Ovary (tissue), 9 donors: ENCODE data around the gene PCGF1. TPM values are rescaled to one million over a fixed set of nuclear protein-coding genes. Genes with fewer than 3 reads are reported as not detected.

Experiments used
- DNase-seq, 5 donors: peaks; one replicate each; pipeline ENCODE4 v3.0.0-alpha.2; 2019 to 2020
- H3K27ac ChIP-seq, 2 donors: fragments of 200-600 bp; one replicate each; pipeline versions ENCODE4 v1.5.1 to v1.8.0; 2019 to 2022
- H3K27me3 ChIP-seq: fragments of 200-600 bp; one replicate; pipeline ENCODE4 v1.8.0; 2022
- H3K36me3 ChIP-seq: fragments of 200-600 bp; sonication (generic); one replicate; pipeline ENCODE4 v1.5.1; 2019
- H3K4me1 ChIP-seq: one replicate; pipeline ENCODE4 v1.8.1; 2013; ENCODE audit warnings: mild to moderate bottlenecking, moderate library complexity; ENCODE audit not compliant: insufficient read depth
- H3K4me3 ChIP-seq: fragments of 200-600 bp; sonication (generic); one replicate; pipeline ENCODE4 v1.5.1; 2017
- H3K9me3 ChIP-seq, 2 donors: fragments of 200-600 bp in 1 of 2; sonication (generic) in 1 of 2; one replicate each; pipeline versions ENCODE4 v1.5.1 to v1.8.1; 2013 to 2019; ENCODE audit warnings: mild to moderate bottlenecking in 1 of 2, moderate library complexity in 1 of 2
- EP300 ChIP-seq: sonication (generic); formaldehyde crosslinking; IDR thresholded peaks from one replicate; pipeline ENCODE4 v1.6.1; 2017; ENCODE audit warnings: antibody characterized with exemption
- POLR2A ChIP-seq: fragments of 450-650 bp; IDR thresholded peaks from one replicate; pipeline ENCODE4 v1.6.1; 2017; ENCODE audit warnings: antibody characterized with exemption, mild to moderate bottlenecking, moderate library complexity
- WGBS, 3 donors: extraction: QIAGEN DNeasy Blood & Tissue Kit in 1 of 3; methylation state at CpG; one replicate each; pipeline versions ENCODE4 v1.1.5 to v1.1.7; 2013 to 2017; 5-methylcytosine and 5-hydroxymethylcytosine counted together
- intact Hi-C, 4 donors: fragments of 100-400 bp; cut with DNase I; formaldehyde crosslinking; loops; one replicate each; pipeline versions ENCODE4 v1.11.0 to v1.15.1; 2022 to 2023
- polyA plus RNA-seq, 2 donors: library from polyadenylated mRNA; stranded (reverse); fragments of 200-250 nt in 1 of 2; fragments of 350-450 nt in 1 of 2; fragmentation: Illumina TruSeq in 1 of 2; extraction: RNeasy Lipid Tissue Mini Kit (QIAGEN cat#74804) in 1 of 2; gene quantifications; one replicate each; pipeline ENCODE4 v1.2.3, GENCODE V29; 2013 to 2014
- total RNA-seq, 7 donors: library from RNA; depleted of rRNA in 2 of 7; stranded (reverse); fragments of >200 nt in 2 of 7; fragmentation: NEBNext Ultra II Directional in 3 of 7; extraction: Animal tissue kit (Norgen Biotek cat#: 25700) in 3 of 7; gene quantifications; one replicate each; pipeline versions ENCODE4 v1.1.0 to v1.2.4, GENCODE V29; 2016 to 2023
- TF ChIP-seq, protein P1 (sequence below), 3 donors: fragments of 450-650 bp in 2 of 3; fragments of 200-600 bp in 1 of 3; IDR thresholded peaks; one replicate each; pipeline versions ENCODE4 v1.5.1 to v1.8.0; 2016 to 2022; ENCODE audit warnings: antibody characterized with exemption in 3 of 3, mild to moderate bottlenecking in 1 of 3
- donor health status: DM: no; HTN: no; CAD: no; lungs with moderate emphysema.
- donor health status: DM: no; HTN: no; CAD: no.
- donor health status: Bipolar disorder and iron deficiency.
- donor health status: DM: yes; HTN: yes; CAD: no.
- donor health status: DM: no; HTN: no; CAD: no.
- donor health status: DM: yes; HTN: yes; CAD: no.

PCGF1 gene
- total and polyA plus RNA-seq, 9 donors, result 9.3 to 24.3 (median 13.8) TPM

DNA sequence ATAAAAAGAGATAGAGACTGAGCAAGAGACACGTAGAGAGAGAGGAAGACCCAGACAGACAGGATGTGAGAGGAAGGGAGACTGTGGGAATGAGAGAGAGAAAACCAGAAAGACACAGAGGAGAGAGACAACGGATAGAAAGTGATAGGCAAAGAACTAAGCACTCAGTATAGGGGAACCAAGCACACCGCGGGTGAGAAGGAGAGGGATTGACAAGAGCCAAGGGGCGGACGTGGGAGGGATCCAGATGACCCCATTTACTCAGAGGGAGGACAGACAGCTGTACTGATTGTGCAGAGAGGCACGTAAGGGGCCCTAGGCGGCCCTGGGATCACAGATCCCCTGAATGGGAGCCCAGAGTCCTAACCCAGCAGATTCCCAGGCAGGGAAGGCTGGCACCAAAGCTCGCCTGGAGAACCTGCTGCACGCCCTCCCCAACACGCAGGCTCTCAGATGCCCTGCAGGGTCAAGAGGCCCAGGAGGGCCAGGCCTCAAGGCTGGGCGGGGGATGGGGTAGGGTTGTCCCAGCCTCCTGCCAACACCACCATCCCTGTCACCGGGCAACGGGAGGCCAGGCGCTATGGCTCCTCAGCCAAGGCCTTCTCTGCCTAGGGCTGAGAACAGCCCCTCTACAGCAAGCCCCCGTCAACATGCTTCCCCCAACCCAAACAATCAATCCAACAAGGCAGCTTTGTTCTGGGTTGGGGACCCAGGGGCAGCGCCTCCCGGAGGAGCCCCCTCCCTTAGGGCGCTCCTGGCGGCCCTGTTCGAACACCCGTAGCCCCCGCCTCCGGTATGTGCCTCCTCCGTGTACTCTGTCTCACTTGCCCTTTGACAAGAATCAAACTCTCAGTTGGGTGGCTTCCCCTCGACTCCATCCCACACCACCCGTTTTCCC is 45.7 kb upstream of the PCGF1 start:
- Histone ChIP-seq H3K36me3 (no peaks in the 10 kb centered on the region), H3K27ac (no peak overlapping the region), H3K9me3 (no peaks in the 10 kb centered on the region), H3K4me1 (peaks cover 11% of the 10 kb centered on the region), H3K27me3 (no peaks in the 10 kb centered on the region), H3K4me3 (peak overlapping the region; percentile 92)
- TF ChIP-seq POLR2A (no peak), EP300 (no peak)
- peak; percentile 34 to 56 (median 50) for DNase-seq
- 22 to 27% (median 26%) methylated on average over 27 of the region's 27 CpGs for WGBS, 3 donors
- intact Hi-C loops, result no loop called here

DNA sequence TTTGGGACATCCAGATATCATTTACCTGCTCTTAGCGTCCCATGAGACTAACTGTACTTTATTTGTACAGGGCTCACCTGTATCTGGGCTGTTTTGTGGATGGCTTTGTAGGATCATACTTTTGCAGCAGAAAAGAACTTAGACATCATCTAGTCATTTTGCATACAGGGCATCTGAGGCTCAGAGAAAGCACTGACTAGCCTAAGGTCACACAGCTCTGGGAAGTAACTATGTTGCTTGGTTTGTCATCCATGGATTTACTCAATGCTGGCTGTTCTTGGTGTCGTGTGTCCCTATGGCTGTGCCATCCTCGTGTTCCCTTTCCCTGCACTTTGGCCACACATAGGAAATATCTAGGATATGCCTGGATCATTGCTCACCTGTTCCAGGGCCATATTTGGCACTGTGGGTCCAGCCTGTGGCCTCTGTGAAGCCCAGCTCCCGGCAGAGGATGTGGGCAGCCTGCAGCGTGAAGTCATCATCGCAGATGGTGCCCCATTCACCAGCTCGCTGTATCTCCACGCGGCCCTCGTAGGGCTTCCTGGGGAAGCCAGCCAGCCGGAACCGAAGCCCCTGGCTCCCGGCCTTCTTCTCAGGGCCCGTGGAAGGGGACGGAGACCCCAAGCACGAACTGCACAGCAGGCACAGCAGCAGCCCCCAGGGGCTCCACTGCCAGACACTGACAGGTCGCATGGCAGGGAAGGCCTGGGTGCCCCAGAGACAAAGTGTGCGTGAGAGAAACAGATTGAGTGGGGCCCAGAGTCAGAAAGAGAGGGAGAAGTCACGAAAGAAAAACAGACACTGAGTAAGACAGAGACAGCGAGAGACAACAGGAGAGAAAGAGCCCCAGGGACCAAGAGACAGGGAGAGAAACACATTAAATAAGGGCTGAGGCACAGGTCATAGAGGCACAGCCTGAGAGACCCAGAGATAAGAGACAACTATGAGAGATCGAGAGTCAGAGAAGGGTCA is 44.7 kb upstream of the PCGF1 start:
- no peak overlapping the region for H3K27ac ChIP-seq
- no peak overlapping the region for H3K4me3 ChIP-seq
- no peaks in the 10 kb centered on the region for H3K36me3 ChIP-seq
- DNase-seq, result no peak
- H3K27me3 ChIP-seq, result no peaks in the 10 kb centered on the region
- intact Hi-C loops, result no loop called here
- 86 to 88% (median 86%) methylated on average over 21 of the region's 21 CpGs for WGBS, 3 donors
- H3K4me1 ChIP-seq, result peaks cover 11% of the 10 kb centered on the region
- H3K9me3 ChIP-seq, result no peaks in the 10 kb centered on the region
- TF ChIP-seq, protein P1, sequence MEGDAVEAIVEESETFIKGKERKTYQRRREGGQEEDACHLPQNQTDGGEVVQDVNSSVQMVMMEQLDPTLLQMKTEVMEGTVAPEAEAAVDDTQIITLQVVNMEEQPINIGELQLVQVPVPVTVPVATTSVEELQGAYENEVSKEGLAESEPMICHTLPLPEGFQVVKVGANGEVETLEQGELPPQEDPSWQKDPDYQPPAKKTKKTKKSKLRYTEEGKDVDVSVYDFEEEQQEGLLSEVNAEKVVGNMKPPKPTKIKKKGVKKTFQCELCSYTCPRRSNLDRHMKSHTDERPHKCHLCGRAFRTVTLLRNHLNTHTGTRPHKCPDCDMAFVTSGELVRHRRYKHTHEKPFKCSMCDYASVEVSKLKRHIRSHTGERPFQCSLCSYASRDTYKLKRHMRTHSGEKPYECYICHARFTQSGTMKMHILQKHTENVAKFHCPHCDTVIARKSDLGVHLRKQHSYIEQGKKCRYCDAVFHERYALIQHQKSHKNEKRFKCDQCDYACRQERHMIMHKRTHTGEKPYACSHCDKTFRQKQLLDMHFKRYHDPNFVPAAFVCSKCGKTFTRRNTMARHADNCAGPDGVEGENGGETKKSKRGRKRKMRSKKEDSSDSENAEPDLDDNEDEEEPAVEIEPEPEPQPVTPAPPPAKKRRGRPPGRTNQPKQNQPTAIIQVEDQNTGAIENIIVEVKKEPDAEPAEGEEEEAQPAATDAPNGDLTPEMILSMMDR (IDR thresholded peaks at IDR 0.05), result no peak

GRCh38 chr2:74551530-74551929 is 44.0 kb upstream of the PCGF1 start:
- no peak overlapping the region for H3K4me3 ChIP-seq
- intact Hi-C loops, result no loop called here
- H3K27me3 ChIP-seq, result no peaks in the 10 kb centered on the region
- no peak for DNase-seq
- no peaks in the 10 kb centered on the region for H3K36me3 ChIP-seq
- no peak overlapping the region for H3K27ac ChIP-seq
- TF ChIP-seq POLR2A (no peak), EP300 (no peak)
- TF ChIP-seq, protein P1 (IDR thresholded peaks at IDR 0.05), result no peak
- no peaks in the 10 kb centered on the region for H3K9me3 ChIP-seq
- peaks cover 11% of the 10 kb centered on the region for H3K4me1 ChIP-seq

DNA sequence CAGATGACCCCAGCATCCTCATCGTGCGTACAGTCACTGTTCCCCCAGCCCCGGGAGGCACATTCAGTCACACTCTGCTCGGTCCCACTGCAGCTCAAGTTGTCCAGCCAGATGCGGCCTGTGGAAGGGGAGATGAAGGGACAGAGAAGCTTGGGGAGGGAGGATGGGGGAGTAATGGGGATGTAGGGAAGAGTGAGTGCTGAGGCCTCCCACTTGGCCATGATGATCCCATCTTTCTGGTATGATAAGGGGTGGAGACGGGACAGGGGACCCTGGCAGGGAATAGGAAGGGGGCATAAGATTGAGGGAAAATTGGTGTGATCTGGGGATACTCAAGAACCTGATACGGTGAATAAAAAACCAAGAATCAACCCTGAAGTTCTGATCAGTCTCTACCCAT is 42.7 kb upstream of the PCGF1 start:
- Histone ChIP-seq H3K27ac (no peak overlapping the region), H3K27me3 (no peaks in the 10 kb centered on the region), H3K9me3 (no peaks in the 10 kb centered on the region), H3K4me3 (no peak overlapping the region), H3K4me1 (peaks cover 11% of the 10 kb centered on the region), H3K36me3 (no peaks in the 10 kb centered on the region)
- no peak for TF ChIP-seq POLR2A
- TF ChIP-seq EP300, result no peak
- WGBS, 3 donors, result 93 to 94% (median 93%) methylated on average over 7 of the region's 7 CpGs
- intact Hi-C loops, result no loop called here
- DNase-seq, result no peak

DNA sequence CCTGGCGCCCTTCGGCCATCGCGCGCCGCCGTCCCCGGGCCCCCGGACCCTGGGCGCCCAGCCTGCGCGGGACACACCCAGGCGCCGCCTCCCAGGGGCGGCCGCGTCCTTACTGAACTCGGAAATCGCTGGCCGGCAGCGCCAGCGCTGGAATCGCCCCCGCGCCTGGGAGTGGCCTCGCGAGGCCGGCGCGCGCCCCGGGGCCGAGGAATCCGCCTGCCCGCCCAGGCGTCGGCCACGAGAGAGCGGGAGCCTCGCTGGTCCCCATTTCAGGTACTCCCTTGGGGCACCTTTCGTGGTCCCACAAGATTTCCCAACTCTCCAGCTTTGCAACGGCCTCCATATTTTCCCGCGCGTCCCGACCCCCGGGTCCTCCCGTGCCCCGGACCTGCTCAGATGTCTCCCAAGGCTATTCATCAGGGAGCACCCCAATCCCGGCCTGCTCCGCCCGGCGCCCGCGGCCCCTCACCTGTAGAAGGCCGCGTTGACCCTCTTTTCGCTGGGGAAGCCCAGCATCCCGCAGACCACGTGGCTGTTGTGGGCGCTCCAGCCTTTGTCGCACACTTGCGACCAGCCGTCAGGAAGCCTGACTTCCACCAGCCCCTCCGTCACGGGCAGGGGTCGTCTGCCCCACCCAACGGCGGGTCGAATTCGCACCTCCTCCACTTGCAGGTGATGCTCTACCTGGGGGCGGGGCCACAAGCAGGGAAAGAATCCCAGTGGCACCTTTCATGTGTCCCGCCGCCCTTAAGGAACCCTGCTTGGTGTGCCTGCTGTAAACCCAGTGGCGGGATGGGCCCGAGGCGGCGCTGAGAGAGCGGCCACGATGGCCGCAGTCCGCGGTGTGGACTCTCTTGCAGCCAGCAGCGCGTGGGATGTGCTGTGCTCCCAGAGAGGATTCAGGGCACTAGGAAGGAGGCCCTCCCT is 41.7 kb upstream of the PCGF1 start:
- Histone ChIP-seq H3K4me3 (peak overlapping the region; percentile 40), H3K9me3 (no peaks in the 10 kb centered on the region), H3K36me3 (no peaks in the 10 kb centered on the region), H3K27me3 (no peaks in the 10 kb centered on the region), H3K4me1 (peaks cover 11% of the 10 kb centered on the region), H3K27ac (peak overlapping the region in 1 of 2 donors; percentile 16)
- 7 to 11% (median 8%) methylated on average over 59 to 85 of the region's 85 CpGs for WGBS, 3 donors
- peak; percentile 58 to 78 (median 68) for DNase-seq
- intact Hi-C loops, result no loop called here
- peak; percentile 18 for TF ChIP-seq POLR2A
- TF ChIP-seq, protein P1 (IDR thresholded peaks at IDR 0.05), result no peak
- TF ChIP-seq EP300, result no peak
